Measurements from ENCODE around the gene FAM20B. TPM values are rescaled to one million over a fixed set of nuclear protein-coding genes. Genes with fewer than 3 reads are reported as not detected.

FAM20B gene
- total RNA-seq, 1 experiment from 2014 or later = 35.4 TPM

GRCh38 chr1:179101566-179101965 is 75.9 kb downstream of the FAM20B start:
- Histone ChIP-seq H2BK5ac (ENCODE audit: insufficient read length, low read length) (no peak overlapping the region), H2AK5ac (ENCODE audit: insufficient read length, low read length) (no peak overlapping the region), H3K9me3 (ENCODE audit: control insufficient read depth, low read depth, low read length) (no peaks in the 10 kb centered on the region), H3K23ac (ENCODE audit: insufficient read length, low read depth, low read length) (no peak overlapping the region), H3K27me3 (ENCODE audit: insufficient read depth, low read length) (no peaks in the 10 kb centered on the region), H3K27ac (ENCODE audit: insufficient read length, low read depth, low read length) (no peak overlapping the region), H3K79me1 (ENCODE audit: insufficient read depth, low read depth, low read length, poor library complexity, severe bottlenecking) (no peaks in the 10 kb centered on the region), H2BK15ac (ENCODE audit: low read depth, low read length) (no peak overlapping the region), H2BK12ac (ENCODE audit: insufficient read length, low read depth, low read length) (no peak overlapping the region), H3K14ac (ENCODE audit: insufficient read depth, low read length) (no peak overlapping the region), H4K5ac (ENCODE audit: insufficient read length, low read depth, low read length) (no peak overlapping the region), H2AFZ (ENCODE audit: low read length) (no peak overlapping the region), H4K8ac (replicated peaks; ENCODE audit: insufficient read length, low read depth, low read length) (no peak overlapping the region), H4K91ac (ENCODE audit: insufficient read length, low read depth, low read length) (no peak overlapping the region), H3T11ph (ENCODE audit: low read length) (no peak overlapping the region), H3K9ac (ENCODE audit: extremely low read depth, insufficient read length, low read length) (no peak overlapping the region), H3K23me2 (ENCODE audit: insufficient read length, low read depth, low read length, poor library complexity, severe bottlenecking) (no peaks in the 10 kb centered on the region), H3K18ac (ENCODE audit: insufficient read length, low read depth, low read length) (no peak overlapping the region), H3K56ac (ENCODE audit: insufficient read length, low read depth, low read length) (no peak overlapping the region), H3K79me2 (ENCODE audit: insufficient read depth, low read length) (no peaks in the 10 kb centered on the region), H3K4me2 (ENCODE audit: insufficient read depth, insufficient read length, low read length) (no peak overlapping the region), H3K4me1 (ENCODE audit: insufficient read depth, low read length) (peaks cover 3% of the 10 kb centered on the region; the same call in 1 of the 2 replicates), H2BK120ac (ENCODE audit: low read depth, low read length, poor library complexity, severe bottlenecking) (no peak overlapping the region), H2BK20ac (ENCODE audit: low read depth, low read length, poor library complexity, severe bottlenecking) (no peak overlapping the region), H3K4ac (ENCODE audit: low read depth, low read length) (no peak overlapping the region), H4K20me1 (ENCODE audit: control insufficient read depth, insufficient read depth, insufficient read length) (no peaks in the 10 kb centered on the region)
- Mint-ChIP-seq H3K4me3 (no peak overlapping the region; a peak in 1 of 5 replicates), H3K27ac (no peak overlapping the region), H3K4me1 (peaks cover 24% of the 10 kb centered on the region in 2 experiments), H3K36me3 (ENCODE audit: insufficient read depth in 1 of 3, low read depth in 3 of 3) (peaks cover 0 to 36% (median 20%) of the 10 kb centered on the region in 3 experiments; a peak in 5 of 7 replicates), H3K9me3 (no peaks in the 10 kb centered on the region), H3K27me3 (ENCODE audit: low read depth) (no peaks in the 10 kb centered on the region; the same call in 1 of the 2 replicates)
- TF ChIP-seq CTCF (conservative IDR thresholded peaks at IDR 0.05) = no peak
- WGBS (ENCODE audit: extremely low coverage, insufficient read length, low lambda C conversion rate) = no CpG with 5 or more reads among the region's 4 CpGs
- no peak for DNase-seq

Measured in H9 (cell line).